ENCODE data around the gene AKAP14.
A peak's percentile ranks its signal among the peaks of the same experiment; 100 is the strongest.

AKAP14 gene

DNA sequence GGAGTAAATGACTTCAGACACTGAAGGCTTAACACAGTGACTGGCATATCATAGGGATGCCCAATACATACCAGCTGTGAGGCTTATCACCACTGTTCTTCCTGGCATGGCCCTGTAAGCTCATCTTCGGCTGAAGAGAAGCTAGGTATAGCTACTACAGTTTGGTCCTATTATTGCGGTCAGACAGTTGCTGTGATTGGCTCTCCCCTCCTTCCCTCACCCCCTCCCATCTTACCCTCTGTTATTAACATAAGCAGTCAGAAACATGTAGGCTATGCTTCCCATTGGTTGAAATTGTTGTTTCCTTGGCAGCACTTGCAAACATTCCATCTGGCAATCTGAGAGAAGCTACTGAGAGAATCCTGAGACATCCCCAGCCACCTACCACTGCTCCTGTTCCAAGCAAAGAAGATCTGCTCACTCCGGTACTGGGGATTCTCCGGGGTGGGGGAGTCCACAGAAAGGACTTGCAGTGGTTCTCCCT, at the start of gene AKAP14:
AKAP14 (plus strand) TSS at position 51 of the 484 bp plus-strand sequence. CDS start 7,331 bp downstream, outside the sequence.
- TF ChIP-seq, protein P1, sequence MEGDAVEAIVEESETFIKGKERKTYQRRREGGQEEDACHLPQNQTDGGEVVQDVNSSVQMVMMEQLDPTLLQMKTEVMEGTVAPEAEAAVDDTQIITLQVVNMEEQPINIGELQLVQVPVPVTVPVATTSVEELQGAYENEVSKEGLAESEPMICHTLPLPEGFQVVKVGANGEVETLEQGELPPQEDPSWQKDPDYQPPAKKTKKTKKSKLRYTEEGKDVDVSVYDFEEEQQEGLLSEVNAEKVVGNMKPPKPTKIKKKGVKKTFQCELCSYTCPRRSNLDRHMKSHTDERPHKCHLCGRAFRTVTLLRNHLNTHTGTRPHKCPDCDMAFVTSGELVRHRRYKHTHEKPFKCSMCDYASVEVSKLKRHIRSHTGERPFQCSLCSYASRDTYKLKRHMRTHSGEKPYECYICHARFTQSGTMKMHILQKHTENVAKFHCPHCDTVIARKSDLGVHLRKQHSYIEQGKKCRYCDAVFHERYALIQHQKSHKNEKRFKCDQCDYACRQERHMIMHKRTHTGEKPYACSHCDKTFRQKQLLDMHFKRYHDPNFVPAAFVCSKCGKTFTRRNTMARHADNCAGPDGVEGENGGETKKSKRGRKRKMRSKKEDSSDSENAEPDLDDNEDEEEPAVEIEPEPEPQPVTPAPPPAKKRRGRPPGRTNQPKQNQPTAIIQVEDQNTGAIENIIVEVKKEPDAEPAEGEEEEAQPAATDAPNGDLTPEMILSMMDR (IDR thresholded peaks at IDR 0.05; ENCODE audit: poor library complexity, severe bottlenecking) = no peak
- no peak within 1 kb of the TSS for H3K4me3 ChIP-seq (ENCODE audit: severe bottlenecking)
- no peak within 1 kb of the TSS for H3K27ac ChIP-seq (ENCODE audit: poor library complexity, severe bottlenecking)
- no peaks in the 10 kb centered on the region for H3K36me3 ChIP-seq (ENCODE audit: low read depth)
- H3K4me1 ChIP-seq (ENCODE audit: insufficient read depth, poor library complexity, severe bottlenecking) = no peaks in the 10 kb centered on the region
- H3K27me3 ChIP-seq (ENCODE audit: insufficient read depth, poor library complexity, severe bottlenecking) = no peaks in the 10 kb centered on the region
- DNase-seq (ENCODE audit: low spot score) = no peak
- ATAC-seq (ENCODE audit: low read depth) = no peak
- H3K9me3 ChIP-seq (ENCODE audit: severe bottlenecking) = no peaks in the 10 kb centered on the region

- Histone ChIP-seq H3K4me1 (ENCODE audit: insufficient read depth, poor library complexity, severe bottlenecking) (no peaks in the 10 kb centered on the region), H3K9me3 (ENCODE audit: severe bottlenecking) (no peaks in the 10 kb centered on the region), H3K36me3 (ENCODE audit: low read depth) (peaks cover 13% of the 10 kb centered on the region), H3K27ac (ENCODE audit: poor library complexity, severe bottlenecking) (peak within 1 kb of the TSS; percentile 43), H3K4me3 (ENCODE audit: severe bottlenecking) (peak within 1 kb of the TSS; percentile 71), H3K27me3 (ENCODE audit: insufficient read depth, poor library complexity, severe bottlenecking) (no peaks in the 10 kb centered on the region)
- TF ChIP-seq, protein P1 (IDR thresholded peaks at IDR 0.05; ENCODE audit: poor library complexity, severe bottlenecking) = no peak
- DNase-seq (ENCODE audit: low spot score) (peak; percentile 95), ATAC-seq (ENCODE audit: low read depth) (peak; percentile 95)
Measured at GRCh38 chrX:119852382-119853353, 43.0 kb upstream of the AKAP14 start, which contains the start of gene UPF3B. Gene UPF3B (minus strand): TSS chrX:119852963. CDS start chrX:119852928, 35 bp downstream.

- DNase-seq (ENCODE audit: low spot score) = no peak
- Histone ChIP-seq H3K27ac (ENCODE audit: poor library complexity, severe bottlenecking) (peak overlapping the region; percentile 43), H3K4me3 (ENCODE audit: severe bottlenecking) (peak overlapping the region; percentile 71), H3K27me3 (ENCODE audit: insufficient read depth, poor library complexity, severe bottlenecking) (no peaks in the 10 kb centered on the region), H3K4me1 (ENCODE audit: insufficient read depth, poor library complexity, severe bottlenecking) (no peaks in the 10 kb centered on the region), H3K36me3 (ENCODE audit: low read depth) (peaks cover 13% of the 10 kb centered on the region), H3K9me3 (ENCODE audit: severe bottlenecking) (no peaks in the 10 kb centered on the region)
- ATAC-seq (ENCODE audit: low read depth) = no peak
- TF ChIP-seq, protein P1 (IDR thresholded peaks at IDR 0.05; ENCODE audit: poor library complexity, severe bottlenecking) = no peak
Measured at GRCh38 chrX:119853444-119853843, 42.2 kb upstream of the AKAP14 start.

GRCh38 chrX:119870626-119871131, 25.0 kb upstream of the AKAP14 start:
- Histone ChIP-seq H3K4me3 (ENCODE audit: severe bottlenecking) (peak overlapping the region; percentile 86), H3K27me3 (ENCODE audit: insufficient read depth, poor library complexity, severe bottlenecking) (no peaks in the 10 kb centered on the region), H3K4me1 (ENCODE audit: insufficient read depth, poor library complexity, severe bottlenecking) (no peaks in the 10 kb centered on the region), H3K27ac (ENCODE audit: poor library complexity, severe bottlenecking) (peak overlapping the region; percentile 82), H3K9me3 (ENCODE audit: severe bottlenecking) (no peaks in the 10 kb centered on the region), H3K36me3 (ENCODE audit: low read depth) (peaks cover 8% of the 10 kb centered on the region)
- peak; percentile 39 for ATAC-seq (ENCODE audit: low read depth)
- no peak for DNase-seq (ENCODE audit: low spot score)
- TF ChIP-seq, protein P1 (IDR thresholded peaks at IDR 0.05; ENCODE audit: poor library complexity, severe bottlenecking) = no peak

Data from RWPE2 (cell line).